ENCODE results near the gene FREM1. TPM values are rescaled to one million over a fixed set of nuclear protein-coding genes. Genes with fewer than 3 reads are reported as not detected.
"Not testable (repeated sequence)": the region's sequence is repeated elsewhere in the genome, so short reads cannot be mapped to it uniquely, and the experiment has no call there.

Gene FREM1
- total and polyA plus RNA-seq, 2 of the 13 experiments (the other 11 are each of a cell fraction or from before 2014, with no cell fraction given): 64.3 to 202 TPM

DNA sequence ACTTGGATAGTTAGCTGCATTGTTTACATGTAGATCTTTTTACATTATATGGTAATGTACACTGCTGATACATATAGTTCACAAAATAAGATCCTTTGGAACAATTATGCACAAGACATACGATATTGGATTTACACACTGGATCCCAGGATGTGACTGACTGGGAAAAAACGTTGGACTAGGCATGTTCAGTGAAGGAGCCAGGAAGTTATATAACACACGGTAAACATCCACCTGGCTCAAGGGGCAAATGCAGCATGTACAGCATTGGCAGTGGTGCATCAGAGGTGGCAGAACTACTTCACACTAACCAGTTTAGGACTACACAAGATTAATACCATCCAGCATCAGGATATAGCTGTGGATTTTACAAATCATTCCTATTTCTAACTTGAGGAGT, 10.6 kb upstream of the FREM1 start (continued):
- TF ChIP-seq ZNF205 (CRISPR knock-in tag; IDR thresholded peaks at IDR 0.05) (peak; percentile 84; the same call in 1 of the 2 replicates), SAP130 (CRISPR knock-in tag; IDR thresholded peaks at IDR 0.05; ENCODE audit: low read depth) (peak; percentile 80), GATAD2A (CRISPR knock-in tag; IDR thresholded peaks at IDR 0.05) (peak; percentile 60), KDM6A (CRISPR knock-in tag; IDR thresholded peaks at IDR 0.05; ENCODE audit: low read depth) (peak; percentile 28; the same call in 1 of the 2 replicates), FOXP4 (CRISPR knock-in tag; IDR thresholded peaks at IDR 0.05) (peak; percentile 70), HDAC2 (CRISPR knock-in tag; IDR thresholded peaks at IDR 0.05) (peak; percentile 86), YEATS4 (CRISPR knock-in tag; IDR thresholded peaks at IDR 0.05; ENCODE audit: borderline replicate concordance) (peak; percentile 40; the same call in 1 of the 2 replicates), MLX (CRISPR knock-in tag; IDR thresholded peaks at IDR 0.05) (peak; percentile 69; the same call in 1 of the 2 replicates), GATAD1 (CRISPR knock-in tag; IDR thresholded peaks at IDR 0.05) (peak; percentile 27; the same call in 1 of the 2 replicates), ZNF337 (CRISPR knock-in tag; IDR thresholded peaks at IDR 0.05; ENCODE audit: borderline replicate concordance, low read depth) (0 out of 2 replicates have a peak, but pooled peaks have one; percentile 25), SOX6 (CRISPR knock-in tag; IDR thresholded peaks at IDR 0.05) (peak; percentile 49; the same call in 1 of the 2 replicates), ZNF441 (CRISPR knock-in tag; IDR thresholded peaks at IDR 0.05; ENCODE audit: borderline replicate concordance) (peak; percentile 59; the same call in 1 of the 2 replicates), FOXO1 (CRISPR knock-in tag; IDR thresholded peaks at IDR 0.05) (peak; percentile 76; the same call in 1 of the 2 replicates), MED1 (CRISPR knock-in tag; IDR thresholded peaks at IDR 0.05) (peak; percentile 91), DPF2 (CRISPR knock-in tag; IDR thresholded peaks at IDR 0.05; ENCODE audit: borderline replicate concordance, low read depth) (peak; percentile 65; the same call in 1 of the 2 replicates), TFE3 (CRISPR knock-in tag; IDR thresholded peaks at IDR 0.05) (0 out of 2 replicates have a peak, but pooled peaks have one; percentile 31), FOXA1 (CRISPR knock-in tag; IDR thresholded peaks at IDR 0.05) (peak; percentile 79), MEF2D (CRISPR knock-in tag; IDR thresholded peaks at IDR 0.05) (peak; percentile 71; the same call in 1 of the 2 replicates), SALL1 (CRISPR knock-in tag; IDR thresholded peaks at IDR 0.05) (peak; percentile 50; the same call in 1 of the 2 replicates), SP140L (CRISPR knock-in tag; IDR thresholded peaks at IDR 0.05; ENCODE audit: borderline replicate concordance) (0 out of 2 replicates have a peak, but pooled peaks have one; percentile 42), ZNF292 (CRISPR knock-in tag; IDR thresholded peaks at IDR 0.05; ENCODE audit: borderline replicate concordance, low read depth) (peak; percentile 84; the same call in 1 of the 2 replicates), SOX5 (CRISPR knock-in tag; IDR thresholded peaks at IDR 0.05; ENCODE audit: borderline replicate concordance) (peak; percentile 60), ZNF614 (CRISPR knock-in tag; IDR thresholded peaks at IDR 0.05; ENCODE audit: borderline replicate concordance) (peak; percentile 65; the same call in 1 of the 2 replicates)
- TF ChIP-seq SOX6, FOXA1 (IDR thresholded peaks at IDR 0.05): not testable (repeated sequence)
- TF ChIP-seq, protein P1, sequence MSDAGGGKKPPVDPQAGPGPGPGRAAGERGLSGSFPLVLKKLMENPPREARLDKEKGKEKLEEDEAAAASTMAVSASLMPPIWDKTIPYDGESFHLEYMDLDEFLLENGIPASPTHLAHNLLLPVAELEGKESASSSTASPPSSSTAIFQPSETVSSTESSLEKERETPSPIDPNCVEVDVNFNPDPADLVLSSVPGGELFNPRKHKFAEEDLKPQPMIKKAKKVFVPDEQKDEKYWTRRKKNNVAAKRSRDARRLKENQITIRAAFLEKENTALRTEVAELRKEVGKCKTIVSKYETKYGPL (CRISPR knock-in tag; IDR thresholded peaks at IDR 0.05): peak; percentile 97; the same call in 1 of the 2 replicates
- TF ChIP-seq, protein P2, sequence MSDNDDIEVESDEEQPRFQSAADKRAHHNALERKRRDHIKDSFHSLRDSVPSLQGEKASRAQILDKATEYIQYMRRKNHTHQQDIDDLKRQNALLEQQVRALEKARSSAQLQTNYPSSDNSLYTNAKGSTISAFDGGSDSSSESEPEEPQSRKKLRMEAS (IDR thresholded peaks at IDR 0.05): peak; percentile 33; the same call in 1 of the 2 replicates
